Keratinocyte (primary cell): Measurements from ENCODE around the gene SCNN1A. TPM values are rescaled to one million over a fixed set of nuclear protein-coding genes. Genes with fewer than 3 reads are reported as not detected.

Source experiments
- DNase-seq: peaks from one replicate; pipeline ENCODE4 v3.0.0-alpha.2; 2011; ENCODE audit warnings: low read depth, missing footprints, low spot score
- FAIRE-seq: peaks from 2 replicates; lab custom pipeline; 2011; peaks lifted over from hg19 to GRCh38; lab: Jason Lieb, UNC
- H2AFZ ChIP-seq: 2 replicates; pipeline ENCODE4 v1.6.0; 2012; ENCODE audit warnings: low read length, control low read depth, inconsistent platforms; ENCODE audit not compliant: control insufficient read depth
- H3K27ac ChIP-seq: 2 replicates; pipeline ENCODE4 v1.5.1; 2011; ENCODE audit warnings: low read length; ENCODE audit not compliant: control insufficient read depth, insufficient read depth
- H3K27me3 ChIP-seq: 3 replicates; pipeline ENCODE4 v1.6.0; 2011; ENCODE audit warnings: low read length; ENCODE audit not compliant: control insufficient read depth, insufficient read depth; ENCODE audit errors: extremely low read depth
- H3K36me3 ChIP-seq, 2 experiments: 2 replicates in 1 of 2; 3 replicates in 1 of 2; pipeline ENCODE4 v1.5.1; 2011; ENCODE audit warnings: low read length in 2 of 2, mild to moderate bottlenecking in 1 of 2; ENCODE audit not compliant: control insufficient read depth in 2 of 2, insufficient read depth in 2 of 2; ENCODE audit errors: extremely low read depth in 1 of 2
- H3K4me1 ChIP-seq: 3 replicates; pipeline ENCODE4 v1.5.1; 2011; ENCODE audit warnings: low read length; ENCODE audit not compliant: control insufficient read depth, insufficient read depth; ENCODE audit errors: extremely low read depth
- H3K4me2 ChIP-seq: 3 replicates; pipeline ENCODE4 v1.6.0; 2011; ENCODE audit warnings: low read depth, low read length; ENCODE audit not compliant: control insufficient read depth, insufficient read depth; ENCODE audit errors: extremely low read depth
- H3K4me3 ChIP-seq, 3 experiments: fragments of 200-600 bp in 1 of 3; sonication (generic) in 1 of 3; 2 replicates in 2 of 3; 3 replicates in 1 of 3; pipeline ENCODE4 v1.5.1; 2011 to 2016; ENCODE audit warnings: low read length in 3 of 3, mild to moderate bottlenecking in 3 of 3, control low read depth in 2 of 3, inconsistent platforms in 1 of 3, low read depth in 1 of 3, mixed read lengths in 1 of 3, mixed run types in 1 of 3, moderate library complexity in 1 of 3; ENCODE audit not compliant: control insufficient read depth in 2 of 3, insufficient read depth in 2 of 3; ENCODE audit errors: extremely low read depth in 1 of 3
- H3K79me2 ChIP-seq: 2 replicates; pipeline ENCODE4 v1.6.0; 2012; ENCODE audit warnings: low read length; ENCODE audit not compliant: control insufficient read depth, insufficient read depth
- H3K9ac ChIP-seq: 3 replicates; pipeline ENCODE4 v1.6.0; 2011; ENCODE audit warnings: low read length; ENCODE audit not compliant: control insufficient read depth, insufficient read depth; ENCODE audit errors: extremely low read depth
- H3K9me1 ChIP-seq: 3 replicates; pipeline ENCODE4 v1.6.0; 2011; ENCODE audit warnings: low read length; ENCODE audit not compliant: control insufficient read depth, insufficient read depth; ENCODE audit errors: extremely low read depth
- H3K9me3 ChIP-seq: 2 replicates; pipeline ENCODE4 v1.5.1; 2012; ENCODE audit warnings: low read depth, low read length; ENCODE audit not compliant: control insufficient read depth
- H4K20me1 ChIP-seq: 3 replicates; pipeline ENCODE4 v1.6.0; 2011; ENCODE audit warnings: low read length; ENCODE audit not compliant: control insufficient read depth, insufficient read depth; ENCODE audit errors: extremely low read depth
- EZH2 ChIP-seq: IDR thresholded peaks from one replicate; pipeline ENCODE4 v1.6.1; 2012; ENCODE audit warnings: inconsistent platforms, mild to moderate bottlenecking, low read length, moderate library complexity
- dilution Hi-C: fragments of 300-500 bp; cut with MboI; formaldehyde crosslinking; loops from one replicate; pipeline ENCODE4 v1.7.0; 2020; ENCODE audit warnings: low sequenced_read_pairs; ENCODE audit not compliant: extremely low pct_ligation_motif_present
- polyA plus RNA-seq, 5 experiments: library from polyadenylated mRNA; depleted of rRNA in 3 of 5; stranded (reverse) in 3 of 5; stranded (forward) in 1 of 5; unstranded in 1 of 5; fragments of >200 nt; gene quantifications; 1 replicate in 1 of 5; 2 replicates in 3 of 5; 3 replicates in 1 of 5; pipeline versions ENCODE4 v1.2.1 to v1.2.3, GENCODE V29; 2011 to 2012; ENCODE audit warnings: missing spikeins in 2 of 5, low read depth in 1 of 5, low replicate concordance in 1 of 5
- TF ChIP-seq, protein P1 (sequence below), 3 experiments: IDR thresholded peaks in 1 of 3; conservative IDR thresholded peaks in 1 of 3; optimal IDR thresholded peaks in 1 of 3; 2 replicates in 2 of 3; 3 replicates in 1 of 3; pipeline versions ENCODE3 to v1.5.1; 2011; ENCODE audit warnings: low read length in 3 of 3, mild to moderate bottlenecking in 3 of 3, moderate library complexity in 2 of 3, control low read depth in 1 of 3, inconsistent platforms in 1 of 3; ENCODE audit not compliant: insufficient read depth in 2 of 3; ENCODE audit errors: extremely low read depth in 1 of 3

Gene SCNN1A
- polyA plus RNA-seq, 1 donor (not counting 4 experiments of a cell fraction or from before 2014, with no cell fraction given) = 11.1 TPM

DNA sequence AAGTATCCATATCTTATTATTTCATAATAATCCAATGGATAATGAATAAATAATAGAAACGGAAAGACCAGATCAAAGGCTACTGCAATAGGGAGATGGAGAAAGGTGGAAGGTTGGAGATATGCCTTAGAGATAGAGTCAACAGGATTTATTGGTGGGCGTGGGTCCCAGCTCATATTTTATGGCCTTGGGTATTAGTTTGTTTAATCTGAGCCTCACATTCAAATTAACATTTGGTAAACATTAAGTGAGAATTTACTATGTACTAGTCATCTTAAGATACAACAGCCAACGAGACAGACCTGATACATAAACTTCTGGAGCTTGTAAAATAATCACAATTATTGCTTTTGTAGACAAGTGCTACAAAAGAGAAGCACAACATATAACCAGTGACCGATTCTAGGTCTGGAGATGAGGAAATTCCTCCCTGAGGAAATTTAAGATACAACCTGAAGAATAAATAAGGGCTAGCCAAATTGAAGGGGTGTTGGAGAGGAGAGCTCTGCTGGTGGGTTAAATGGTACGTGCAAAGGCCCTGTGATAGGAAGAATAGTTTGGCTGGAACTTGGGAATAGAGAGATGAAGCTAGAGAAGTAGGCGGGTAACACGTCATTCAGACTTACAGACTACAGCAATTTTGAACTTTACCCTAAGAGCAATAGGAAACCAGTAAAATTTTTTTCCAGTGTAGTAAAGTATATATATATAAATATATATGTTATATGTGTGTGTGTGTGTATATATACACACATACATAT lies 24.7 kb upstream of the SCNN1A start:
- Histone ChIP-seq H3K9me3 (no peaks in the 10 kb centered on the region), H3K4me1 (no peaks in the 10 kb centered on the region), H3K36me3 (peaks cover 0 to 2% of the 10 kb centered on the region in 2 experiments), H3K4me2 (no peak overlapping the region), H2AFZ (no peak overlapping the region), H3K79me2 (no peaks in the 10 kb centered on the region), H3K9me1 (no peaks in the 10 kb centered on the region), H3K27ac (no peak overlapping the region), H3K9ac (no peak overlapping the region), H3K4me3 (no peak overlapping the region), H4K20me1 (no peaks in the 10 kb centered on the region), H3K27me3 (no peaks in the 10 kb centered on the region)
- no peak for FAIRE-seq
- DNase-seq = no peak
- TF ChIP-seq, protein P1, sequence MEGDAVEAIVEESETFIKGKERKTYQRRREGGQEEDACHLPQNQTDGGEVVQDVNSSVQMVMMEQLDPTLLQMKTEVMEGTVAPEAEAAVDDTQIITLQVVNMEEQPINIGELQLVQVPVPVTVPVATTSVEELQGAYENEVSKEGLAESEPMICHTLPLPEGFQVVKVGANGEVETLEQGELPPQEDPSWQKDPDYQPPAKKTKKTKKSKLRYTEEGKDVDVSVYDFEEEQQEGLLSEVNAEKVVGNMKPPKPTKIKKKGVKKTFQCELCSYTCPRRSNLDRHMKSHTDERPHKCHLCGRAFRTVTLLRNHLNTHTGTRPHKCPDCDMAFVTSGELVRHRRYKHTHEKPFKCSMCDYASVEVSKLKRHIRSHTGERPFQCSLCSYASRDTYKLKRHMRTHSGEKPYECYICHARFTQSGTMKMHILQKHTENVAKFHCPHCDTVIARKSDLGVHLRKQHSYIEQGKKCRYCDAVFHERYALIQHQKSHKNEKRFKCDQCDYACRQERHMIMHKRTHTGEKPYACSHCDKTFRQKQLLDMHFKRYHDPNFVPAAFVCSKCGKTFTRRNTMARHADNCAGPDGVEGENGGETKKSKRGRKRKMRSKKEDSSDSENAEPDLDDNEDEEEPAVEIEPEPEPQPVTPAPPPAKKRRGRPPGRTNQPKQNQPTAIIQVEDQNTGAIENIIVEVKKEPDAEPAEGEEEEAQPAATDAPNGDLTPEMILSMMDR (optimal IDR thresholded peaks at IDR 0.05 in 1 of 3, IDR thresholded peaks at IDR 0.05 in 1 of 3, conservative IDR thresholded peaks at IDR 0.05 in 1 of 3; ENCODE audit: extremely low read depth in 1 of 3, insufficient read depth in 2 of 3, low read length in 3 of 3) = no peak
- no peak for TF ChIP-seq EZH2
- dilution Hi-C loops = no loop called here

DNA sequence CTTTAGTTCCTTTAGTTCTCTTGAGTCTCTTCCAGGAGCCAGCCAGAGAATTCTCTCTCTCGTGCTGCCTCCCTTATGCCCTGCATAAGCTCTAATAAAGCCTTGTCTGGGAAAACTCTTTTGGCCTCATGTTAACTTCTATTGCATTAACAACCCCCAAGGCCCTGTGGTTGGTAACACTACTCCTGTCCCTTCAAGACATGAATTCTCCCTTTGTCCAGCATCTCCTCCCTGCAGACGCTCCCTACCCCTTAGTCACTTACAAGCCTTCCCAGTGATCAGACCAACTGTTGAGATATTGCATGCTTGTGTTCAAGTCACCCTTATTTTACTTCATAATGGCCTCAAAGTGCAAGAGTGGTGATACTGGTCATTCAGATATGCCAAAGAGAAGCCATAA lies 20.7 kb upstream of the SCNN1A start:
- Histone ChIP-seq H4K20me1 (no peaks in the 10 kb centered on the region), H3K79me2 (no peaks in the 10 kb centered on the region), H3K9ac (no peak overlapping the region), H3K36me3 (peaks cover 8 to 19% of the 10 kb centered on the region in 2 experiments), H3K27ac (no peak overlapping the region), H3K9me3 (no peaks in the 10 kb centered on the region), H3K4me3 (no peak overlapping the region), H3K27me3 (no peaks in the 10 kb centered on the region), H3K4me2 (no peak overlapping the region), H2AFZ (no peak overlapping the region), H3K9me1 (no peaks in the 10 kb centered on the region), H3K4me1 (no peaks in the 10 kb centered on the region)
- DNase-seq = no peak
- TF ChIP-seq, protein P1 (optimal IDR thresholded peaks at IDR 0.05 in 1 of 3, IDR thresholded peaks at IDR 0.05 in 1 of 3, conservative IDR thresholded peaks at IDR 0.05 in 1 of 3; ENCODE audit: extremely low read depth in 1 of 3, insufficient read depth in 2 of 3, low read length in 3 of 3) = no peak
- TF ChIP-seq EZH2 = no peak
- dilution Hi-C loops = no loop called here
- FAIRE-seq = peak; percentile 32
